ENCODE measurements around the gene C19orf12.

Gene C19orf12

DNA sequence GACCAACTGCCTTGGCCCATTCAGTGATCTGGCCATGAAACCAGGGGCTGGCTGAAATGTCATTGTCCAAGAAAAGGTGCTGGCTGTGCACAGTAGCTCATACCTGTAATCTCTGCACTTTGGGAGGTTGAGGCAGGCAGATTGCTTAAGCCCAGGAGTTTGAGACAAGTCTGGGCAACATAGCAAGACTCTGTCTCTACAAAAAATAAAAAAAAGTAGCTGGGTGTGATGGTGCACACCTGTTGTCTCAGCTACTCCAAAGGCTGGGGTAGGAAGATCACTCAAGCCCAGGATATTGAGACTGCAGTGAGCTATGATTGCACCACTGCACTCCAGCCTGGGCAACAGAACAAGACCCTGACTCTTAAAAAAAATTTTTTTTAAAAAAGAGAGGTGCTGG lies 28.6 kb upstream of the C19orf12 start:
- Histone ChIP-seq H3K4me3 (ENCODE audit: low read depth in 1 of 2, low read length in 1 of 2) (no peak overlapping the region), H3K27ac (no peak overlapping the region), H3K27me3 (no peaks in the 10 kb centered on the region), H3K9me3 (no peaks in the 10 kb centered on the region), H3K4me1 (ENCODE audit: control insufficient read depth in 1 of 2, insufficient read depth in 1 of 2, low read depth in 1 of 2, low read length in 1 of 2) (no peaks in the 10 kb centered on the region), H3K36me3 (no peaks in the 10 kb centered on the region)
- no peak for TF ChIP-seq CTCF (IDR thresholded peaks at IDR 0.05)

DNA sequence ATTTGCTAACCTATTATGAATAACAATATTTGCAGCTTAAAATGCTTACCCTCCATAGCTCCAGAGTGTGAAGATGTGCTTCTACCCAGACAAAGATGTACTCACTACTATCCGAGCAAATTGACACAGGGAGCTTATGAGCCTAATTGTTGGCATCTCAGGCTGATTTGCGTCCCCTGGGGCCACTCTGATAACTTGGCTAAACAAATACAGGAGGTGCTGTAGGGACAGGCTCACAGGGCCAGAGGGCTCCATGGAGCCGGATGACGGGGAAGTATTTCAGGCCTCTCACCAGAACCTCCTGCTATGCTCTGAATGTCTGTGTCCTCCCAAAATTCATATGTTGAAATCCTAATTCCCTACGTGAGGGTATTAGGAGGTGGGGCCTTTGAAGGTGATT lies 26.7 kb upstream of the C19orf12 start:
- H3K27ac ChIP-seq, result no peak overlapping the region

DNA sequence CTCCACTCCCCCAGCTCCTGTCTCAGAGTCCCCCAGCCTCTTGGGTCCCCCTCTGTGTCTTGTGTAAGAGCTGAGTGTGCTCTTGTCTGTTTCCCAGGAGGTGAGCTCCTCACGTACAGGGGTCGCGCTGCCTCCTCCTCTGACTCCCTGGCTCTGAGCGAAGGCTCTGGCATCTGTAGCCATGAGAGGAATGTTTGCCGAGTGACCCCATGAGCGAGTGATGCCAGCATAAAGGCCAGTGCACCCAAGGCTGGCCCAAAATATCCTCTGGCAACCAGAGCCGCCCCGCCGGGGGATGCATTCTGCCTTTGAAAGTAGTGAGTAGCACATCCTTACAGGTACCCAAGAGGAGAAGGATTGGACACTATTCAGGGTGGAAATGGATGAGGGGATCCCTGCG lies 26.2 kb upstream of the C19orf12 start:
- TF ChIP-seq CTCF (IDR thresholded peaks at IDR 0.05), result no peak
- H3K27ac ChIP-seq, result no peak overlapping the region
- H3K36me3 ChIP-seq, result no peaks in the 10 kb centered on the region
- no peak overlapping the region for H3K4me3 ChIP-seq (ENCODE audit: low read depth in 1 of 2, low read length in 1 of 2)
- H3K4me1 ChIP-seq (ENCODE audit: control insufficient read depth in 1 of 2, insufficient read depth in 1 of 2, low read depth in 1 of 2, low read length in 1 of 2), result no peaks in the 10 kb centered on the region
- no peaks in the 10 kb centered on the region for H3K9me3 ChIP-seq
- no peaks in the 10 kb centered on the region for H3K27me3 ChIP-seq

More for the DNA sequence above, 26.7 kb upstream of the C19orf12 start:
- Histone ChIP-seq H3K36me3 (no peaks in the 10 kb centered on the region), H3K9me3 (no peaks in the 10 kb centered on the region), H3K27me3 (no peaks in the 10 kb centered on the region), H3K4me3 (ENCODE audit: low read depth in 1 of 2, low read length in 1 of 2) (no peak overlapping the region), H3K4me1 (ENCODE audit: control insufficient read depth in 1 of 2, insufficient read depth in 1 of 2, low read depth in 1 of 2, low read length in 1 of 2) (no peaks in the 10 kb centered on the region)
- no peak for TF ChIP-seq CTCF (IDR thresholded peaks at IDR 0.05)

DNA sequence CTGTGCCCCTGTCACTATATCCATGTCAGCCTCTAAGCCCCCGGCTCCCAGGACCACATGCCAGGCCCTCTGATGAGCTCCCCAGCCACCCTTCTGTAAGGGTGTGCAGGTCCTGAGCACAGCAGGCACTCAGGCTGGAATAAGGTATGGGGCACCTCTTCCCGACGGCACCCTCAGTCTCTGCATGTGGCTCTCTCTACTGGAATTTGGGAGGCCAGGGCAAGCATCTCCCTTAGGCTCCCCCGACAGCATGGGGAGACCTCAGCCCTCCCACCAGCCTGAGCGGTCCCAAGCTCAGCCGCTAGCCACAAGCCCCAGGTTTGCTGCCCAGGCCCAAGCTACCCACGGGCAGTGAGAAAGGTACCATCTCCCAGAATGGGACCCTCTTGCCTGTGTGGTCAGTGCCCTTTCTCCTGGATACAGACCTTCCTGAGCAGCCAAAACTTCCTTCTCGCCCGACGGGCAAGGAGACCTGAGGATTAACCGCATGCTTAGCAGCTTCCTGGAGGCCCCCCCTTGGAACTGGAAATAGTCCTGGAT lies 22.5 kb upstream of the C19orf12 start:
- H3K36me3 ChIP-seq, result no peaks in the 10 kb centered on the region
- peaks cover 5% of the 10 kb centered on the region for H3K27me3 ChIP-seq
- H3K27ac ChIP-seq, result no peak overlapping the region
- H3K4me3 ChIP-seq (ENCODE audit: low read depth in 1 of 2, low read length in 1 of 2), result no peak overlapping the region
- H3K9me3 ChIP-seq, result no peaks in the 10 kb centered on the region
- no peak for TF ChIP-seq CTCF (IDR thresholded peaks at IDR 0.05)
- H3K4me1 ChIP-seq (ENCODE audit: control insufficient read depth in 1 of 2, insufficient read depth in 1 of 2, low read depth in 1 of 2, low read length in 1 of 2), result no peaks in the 10 kb centered on the region

GRCh38 chr19:29735829-29736228 lies 20.8 kb upstream of the C19orf12 start:
- Histone ChIP-seq H3K27me3 (peaks cover 17% of the 10 kb centered on the region), H3K4me1 (ENCODE audit: control insufficient read depth in 1 of 2, insufficient read depth in 1 of 2, low read depth in 1 of 2, low read length in 1 of 2) (no peaks in the 10 kb centered on the region), H3K27ac (no peak overlapping the region)

More at GRCh38 chr19:29735829-29736228, 20.8 kb upstream of the C19orf12 start:
- no peak for TF ChIP-seq CTCF (IDR thresholded peaks at IDR 0.05)
- no peaks in the 10 kb centered on the region for H3K9me3 ChIP-seq
- H3K36me3 ChIP-seq, result no peaks in the 10 kb centered on the region
- no peak overlapping the region for H3K4me3 ChIP-seq (ENCODE audit: low read depth in 1 of 2, low read length in 1 of 2)
